Activated gamma-delta T cell treated with Interleukin-2 at 50 U/mL for 16 hours (primary cell): ENCODE results near the gene C19orf81.
"Not testable (repeated sequence)": the region's sequence is repeated elsewhere in the genome, so short reads cannot be mapped to it uniquely, and the experiment has no call there.

Experiments used
- DNase-seq: peaks from one replicate; pipeline ENCODE4 v3.0.0-alpha.2; 2020

Gene C19orf81

DNA sequence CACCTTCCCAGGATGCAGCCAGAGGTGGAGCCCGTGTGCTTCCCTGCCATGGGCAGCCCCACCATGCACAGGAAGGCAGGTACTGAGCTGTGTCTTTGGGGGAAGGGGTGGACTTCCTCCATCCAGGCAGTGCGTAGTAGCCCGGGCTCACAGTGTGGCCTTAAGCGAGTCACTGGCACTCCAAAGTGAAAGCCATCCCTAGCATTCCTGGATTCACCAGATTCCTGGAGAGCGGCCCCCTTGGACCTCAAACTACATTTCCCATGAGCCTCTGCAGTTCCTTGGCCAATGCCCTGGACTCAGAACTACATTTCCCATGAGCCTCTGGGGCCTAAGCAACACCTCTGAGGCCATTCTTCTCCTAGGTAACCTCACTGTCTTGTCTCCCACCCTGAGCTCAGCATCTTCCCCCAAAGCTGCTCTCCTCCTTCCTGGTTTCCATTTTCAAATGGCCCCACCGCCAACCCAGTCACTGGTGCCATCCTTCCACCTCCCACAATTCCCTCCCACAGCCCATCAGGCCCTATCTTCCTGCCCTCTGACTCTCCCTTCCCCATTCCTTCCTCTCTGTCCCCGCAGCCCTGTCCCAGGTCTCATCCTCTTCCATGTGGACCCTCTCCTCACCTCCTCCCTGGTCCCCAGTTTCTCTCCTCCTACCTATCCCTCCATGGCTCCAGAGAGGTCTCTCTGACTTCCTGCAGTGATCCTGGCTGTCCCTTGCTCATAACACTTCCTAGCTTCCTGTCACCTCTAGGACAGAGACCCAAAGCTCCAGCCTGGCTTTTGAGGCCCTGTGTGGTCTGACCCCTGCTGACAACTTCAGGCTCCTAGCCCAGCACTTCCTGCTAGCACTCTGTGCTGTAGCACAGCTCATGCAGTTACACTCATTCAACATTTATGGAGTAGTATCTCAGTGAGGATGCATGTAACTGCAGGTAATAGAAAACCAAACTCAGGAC lies at the start of gene C19orf81:
Gene C19orf81, plus strand, starts transcription at position 13 of the 959 bp plus-strand sequence. Its CDS starts 0 bp downstream, at position 13.
- DNase-seq = no peak

DNA sequence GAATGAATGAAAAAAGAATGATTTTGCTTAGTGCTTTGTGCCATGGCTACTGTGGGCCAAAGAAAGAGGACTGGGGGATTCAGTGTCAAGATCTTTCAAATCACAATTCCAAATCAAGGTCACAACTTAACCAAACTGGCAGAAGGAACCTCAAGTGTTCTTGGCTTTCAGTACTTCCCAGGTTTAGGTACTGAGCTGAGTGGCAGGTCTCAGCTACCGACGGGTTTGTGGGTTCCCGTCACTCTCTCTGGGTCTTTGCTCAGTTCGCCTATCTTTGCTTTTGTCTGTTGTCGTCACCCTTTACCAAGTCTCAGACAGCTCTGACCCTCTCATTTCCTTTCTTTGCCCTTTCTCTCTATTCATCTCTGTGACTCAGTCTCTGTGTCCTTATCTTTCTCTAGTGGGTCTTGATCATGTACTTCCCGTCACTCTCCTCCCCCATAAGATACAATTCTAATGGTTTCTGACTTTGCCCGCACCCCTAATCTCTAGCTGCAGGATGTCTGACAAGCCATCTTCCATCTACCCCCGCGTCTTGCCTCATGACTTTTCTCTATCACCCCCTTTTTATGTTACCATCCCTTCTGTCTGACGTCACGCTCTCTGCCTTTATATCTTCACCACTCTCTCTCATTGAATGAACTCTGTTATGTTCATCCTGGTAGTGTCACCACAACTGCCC lies 47.7 kb upstream of the C19orf81 start:
- DNase-seq = no peak

DNA sequence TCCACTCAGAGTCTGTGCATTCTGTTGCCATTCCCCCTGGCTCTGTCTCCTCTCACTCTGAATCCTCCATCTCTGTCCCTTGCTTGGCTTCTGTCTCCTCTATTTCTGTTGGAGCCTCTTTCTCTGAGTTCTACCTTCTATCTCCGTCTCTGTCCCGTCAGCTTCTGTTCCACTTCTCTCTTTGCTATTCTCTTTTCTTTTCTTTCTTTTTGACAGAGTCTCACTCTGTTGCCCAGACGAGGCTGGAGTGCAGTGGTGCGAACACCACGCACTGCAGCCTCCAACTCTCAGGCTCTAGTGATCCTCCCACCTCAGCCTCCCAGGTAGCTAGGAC lies 47.2 kb upstream of the C19orf81 start:
- DNase-seq = no peak

DNA sequence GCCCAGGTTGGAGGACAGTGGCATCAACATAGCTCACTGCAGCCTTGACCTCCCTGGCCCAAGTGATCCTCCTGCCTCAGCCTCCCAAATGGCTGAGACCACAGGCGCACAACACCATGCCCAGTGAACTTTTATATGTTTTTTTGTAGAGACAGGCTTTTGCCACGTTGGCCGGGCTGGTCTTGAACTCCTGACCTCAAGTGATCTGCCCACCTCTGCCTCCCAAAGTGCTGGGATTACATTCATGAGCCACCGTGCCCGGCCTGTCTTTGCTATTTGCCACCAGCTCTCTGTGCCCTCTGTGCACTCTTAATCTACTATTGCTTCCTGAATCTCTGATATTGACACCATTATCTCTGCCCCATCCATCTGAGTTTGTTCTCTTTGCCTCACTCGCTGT lies 46.7 kb upstream of the C19orf81 start:
- DNase-seq = no peak

DNA sequence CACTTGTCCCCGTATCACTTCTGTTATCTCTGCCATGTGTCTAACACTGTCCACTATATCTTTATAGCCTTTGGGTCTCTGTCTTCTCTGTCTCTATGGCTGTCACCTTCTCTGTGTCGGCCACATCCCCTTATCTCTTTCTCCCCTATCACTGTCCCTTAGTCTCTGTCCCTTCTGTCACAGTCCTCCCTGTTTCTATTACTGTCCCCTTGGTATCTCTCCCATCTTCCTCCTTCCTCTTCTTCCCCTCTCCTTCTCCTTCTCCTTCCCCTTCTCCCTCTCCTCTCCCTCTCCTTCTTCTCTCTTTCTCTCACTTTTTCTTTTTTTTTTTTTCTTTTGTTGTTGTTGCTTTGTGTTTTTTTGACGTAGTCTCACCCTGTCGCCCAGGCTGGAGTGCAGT lies 46.3 kb upstream of the C19orf81 start:
- no peak for DNase-seq

DNA sequence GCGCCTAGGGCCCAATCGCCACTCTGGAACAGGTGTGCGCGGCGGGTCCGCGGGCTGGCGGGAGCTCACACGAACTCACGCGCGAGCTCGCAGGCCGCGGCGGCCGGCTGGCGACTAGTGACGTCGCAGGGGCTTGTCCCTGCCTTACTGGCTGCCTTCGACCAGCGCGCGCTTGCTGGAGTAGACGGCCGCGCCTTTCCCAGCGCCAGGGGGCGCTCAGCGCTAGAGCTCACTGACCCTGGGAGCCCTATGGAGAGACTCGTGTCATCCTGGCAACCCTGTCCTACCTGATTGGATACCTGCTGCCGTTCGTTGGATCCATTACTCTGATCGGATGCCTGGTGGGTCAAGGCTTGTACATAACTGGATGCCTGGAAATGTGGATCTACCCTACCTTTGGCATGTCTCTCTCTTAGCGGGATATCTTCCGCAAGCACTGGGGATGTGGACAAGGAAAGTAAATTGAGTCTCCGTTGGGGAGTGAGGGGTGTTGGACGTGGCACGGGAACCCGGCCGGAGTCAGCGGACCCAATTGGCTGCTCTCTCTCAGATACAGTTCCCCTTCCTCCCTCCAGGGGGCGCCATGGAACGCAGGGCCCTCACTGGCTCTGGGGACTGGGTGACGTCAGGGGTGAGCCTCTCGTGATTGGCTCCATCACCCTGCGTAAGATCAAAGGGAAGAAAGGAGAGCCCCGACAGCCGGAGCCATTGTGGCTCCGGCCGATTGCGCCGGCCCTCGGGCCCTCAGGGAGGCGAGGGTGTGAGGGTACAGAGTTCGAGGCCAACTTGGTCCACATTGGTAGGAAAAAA lies 44.8 kb upstream of the C19orf81 start:
- DNase-seq = not testable (repeated sequence)

DNA sequence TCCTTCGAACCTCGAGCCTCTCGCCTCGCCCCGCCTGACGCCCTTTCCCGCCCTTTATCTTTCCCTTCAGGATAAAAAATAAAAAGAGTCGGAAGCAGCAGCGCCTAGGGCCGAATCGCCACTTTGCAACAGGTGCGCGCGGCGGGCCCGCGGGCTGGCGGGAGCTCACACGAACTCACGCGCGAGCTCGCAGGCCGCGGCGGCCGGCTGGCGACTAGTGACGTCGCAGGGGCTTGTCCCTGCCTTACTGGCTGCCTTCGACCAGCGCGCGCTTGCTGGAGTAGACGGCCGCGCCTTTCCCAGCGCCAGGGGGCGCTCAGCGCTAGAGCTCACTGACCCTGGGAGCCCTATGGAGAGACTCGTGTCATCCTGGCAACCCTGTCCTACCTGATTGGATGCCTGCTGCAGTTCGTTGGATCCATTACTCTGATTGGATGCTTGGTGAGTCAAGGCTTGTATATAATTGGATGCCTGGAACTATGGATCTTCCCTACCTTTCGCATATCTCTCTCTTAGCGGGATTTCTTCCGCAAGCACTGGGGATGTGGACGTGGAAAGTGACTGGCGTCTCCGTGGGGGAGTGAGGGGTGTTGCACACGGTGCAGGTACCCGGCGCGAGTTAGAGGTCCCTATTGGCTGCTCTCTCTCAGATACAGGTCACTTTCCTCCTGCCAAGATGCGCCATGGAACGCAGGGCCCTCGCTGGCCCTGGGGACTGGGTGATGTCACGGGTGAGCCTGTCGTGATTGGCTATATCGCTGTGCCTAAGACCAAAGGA lies 43.0 kb upstream of the C19orf81 start:
- not testable (repeated sequence) for DNase-seq

DNA sequence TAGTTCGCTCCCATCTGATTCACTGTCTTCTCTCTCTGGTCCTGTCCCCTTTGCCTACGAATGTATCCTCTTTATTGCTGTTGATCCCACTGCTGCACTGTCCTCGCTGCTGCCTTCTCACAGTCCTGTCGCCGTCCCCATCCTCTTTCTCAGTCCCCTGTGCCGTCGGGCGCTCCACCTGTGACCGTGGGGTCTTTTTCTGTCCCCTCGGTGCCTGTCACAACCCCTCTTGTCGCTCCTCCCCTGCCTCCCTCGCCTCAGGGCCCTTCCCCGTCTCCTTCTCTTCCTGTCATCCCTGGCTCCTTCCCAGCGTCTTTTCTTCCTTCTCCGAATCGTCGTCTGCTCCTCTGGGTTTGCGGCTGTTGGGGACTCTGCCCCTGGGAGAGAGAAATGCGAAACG lies 41.9 kb upstream of the C19orf81 start:
- no peak for DNase-seq

DNA sequence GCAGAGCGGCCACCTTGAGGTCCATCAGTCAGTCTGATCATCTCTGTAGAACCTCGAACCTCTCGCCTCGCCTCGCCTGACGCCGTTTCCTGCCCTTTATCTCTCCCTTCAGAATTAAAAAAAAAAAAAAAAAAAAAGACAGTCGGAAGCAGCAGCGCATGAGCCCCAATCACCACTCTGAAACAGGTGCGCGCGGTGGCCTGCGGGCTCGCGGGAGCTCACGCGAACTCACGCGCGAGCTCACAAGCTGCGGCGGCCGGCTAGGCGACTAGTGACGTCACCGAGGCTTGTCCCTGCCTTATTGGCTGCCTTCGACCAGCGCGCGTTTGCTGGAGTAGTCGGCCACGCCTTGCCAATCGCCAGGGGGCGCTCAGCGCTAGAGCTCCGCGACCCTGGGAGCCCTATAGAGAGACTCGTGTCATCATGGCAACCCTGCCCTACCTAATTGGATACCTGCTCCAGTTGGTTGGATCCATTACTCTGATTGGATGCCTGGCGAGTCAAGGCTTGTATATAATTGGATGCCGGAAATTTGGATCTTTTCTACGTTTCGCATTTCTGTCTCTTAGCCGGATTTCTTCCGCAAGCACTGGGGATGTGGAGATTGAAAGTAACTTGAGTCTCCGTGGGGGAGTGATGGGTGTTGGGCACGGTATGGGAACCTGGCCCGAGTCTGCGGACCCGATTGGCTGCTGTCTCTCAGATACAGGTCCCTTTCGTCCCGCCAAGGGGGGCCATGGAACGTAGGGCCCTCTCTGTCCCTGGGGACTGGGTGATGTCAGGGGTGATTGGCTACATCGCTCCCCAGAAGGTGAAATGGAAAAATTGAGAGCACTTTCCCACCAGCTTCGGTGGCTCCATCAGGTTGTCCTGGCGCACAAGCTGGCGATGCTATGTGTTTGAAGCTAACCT lies 41.1 kb upstream of the C19orf81 start:
- DNase-seq = peak; percentile 44

DNA sequence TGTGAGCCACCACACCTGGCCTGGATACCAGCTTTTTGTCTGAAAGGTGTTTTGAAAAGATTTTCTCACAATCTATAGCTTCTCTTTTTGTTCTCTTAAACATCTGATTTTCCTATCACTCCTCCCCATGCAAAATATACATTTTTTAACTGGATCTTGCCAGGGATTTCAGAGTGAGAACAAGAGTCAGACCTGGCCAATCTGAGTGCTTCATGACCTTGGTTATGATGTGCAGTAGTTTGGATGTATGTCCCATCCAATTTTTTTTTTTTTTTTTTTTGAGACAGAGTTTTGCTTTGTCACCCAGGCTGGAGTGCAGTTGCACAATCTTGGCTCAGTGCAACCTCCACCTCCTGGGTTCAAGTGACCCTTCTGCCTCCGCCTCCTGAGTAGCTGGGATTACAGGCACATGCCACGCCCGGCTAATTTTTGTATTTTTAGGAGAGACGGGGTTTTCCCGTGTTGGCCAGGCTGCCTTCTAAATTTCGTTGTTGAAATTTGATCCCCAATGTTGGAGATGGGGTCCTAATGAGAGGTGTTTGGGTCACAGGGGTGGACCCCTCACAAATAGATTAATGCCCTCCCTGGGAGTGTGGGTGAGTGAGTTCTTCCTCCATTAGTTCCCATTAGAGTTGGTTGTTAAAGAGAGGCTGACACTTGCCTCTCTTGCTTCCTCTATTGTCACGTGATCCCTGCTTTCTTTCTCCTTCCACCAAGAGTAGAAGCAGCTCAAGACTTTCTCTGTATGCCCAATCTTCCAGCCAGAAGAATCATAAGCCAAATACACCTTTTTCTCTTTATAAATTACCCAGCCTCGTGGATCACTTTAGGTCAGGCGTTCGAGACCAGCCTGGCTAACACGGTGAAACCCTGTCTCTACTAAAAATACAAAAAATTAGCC lies 36.5 kb upstream of the C19orf81 start:
- DNase-seq = not testable (repeated sequence)

DNA sequence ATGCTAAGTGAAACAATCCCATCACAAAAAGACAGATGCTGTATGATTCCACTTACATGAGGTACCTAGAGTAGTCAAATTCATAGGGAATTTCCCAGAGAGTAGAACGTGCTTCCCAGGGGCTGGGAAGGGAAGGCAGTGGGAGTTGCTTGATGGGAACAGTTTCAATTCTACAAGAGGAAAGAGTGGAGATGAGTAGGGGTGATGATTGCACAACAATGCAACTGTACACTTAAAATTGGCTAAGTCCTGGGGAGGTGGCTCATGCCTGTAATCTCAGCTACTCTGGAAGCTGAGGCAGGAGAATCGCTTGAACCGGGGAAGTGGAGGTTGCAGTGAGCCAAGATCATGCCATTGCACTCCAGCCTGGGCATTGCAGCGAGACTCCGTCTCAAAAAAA lies 30.9 kb upstream of the C19orf81 start:
- DNase-seq = not testable (repeated sequence)

DNA sequence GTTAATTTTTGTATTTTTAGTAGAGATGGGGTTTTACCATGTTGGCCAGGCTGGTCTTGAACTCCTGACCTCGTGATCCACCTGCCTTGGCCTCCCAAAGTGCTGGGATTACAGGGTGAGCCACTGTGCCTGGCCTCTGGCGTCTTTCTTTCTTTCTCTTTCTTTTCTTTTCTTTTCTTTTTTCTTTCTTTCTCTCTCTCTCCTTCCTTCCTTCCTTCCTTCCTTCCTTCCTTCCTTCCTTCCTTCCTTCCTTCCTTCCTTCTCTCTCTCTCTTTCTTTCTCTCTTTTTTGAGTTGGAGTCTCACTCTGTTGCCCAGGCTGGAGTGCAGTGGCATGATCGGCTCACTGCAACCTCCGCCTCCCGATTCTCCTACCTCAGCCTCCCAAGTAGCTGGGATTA lies 30.1 kb upstream of the C19orf81 start:
- not testable (repeated sequence) for DNase-seq

DNA sequence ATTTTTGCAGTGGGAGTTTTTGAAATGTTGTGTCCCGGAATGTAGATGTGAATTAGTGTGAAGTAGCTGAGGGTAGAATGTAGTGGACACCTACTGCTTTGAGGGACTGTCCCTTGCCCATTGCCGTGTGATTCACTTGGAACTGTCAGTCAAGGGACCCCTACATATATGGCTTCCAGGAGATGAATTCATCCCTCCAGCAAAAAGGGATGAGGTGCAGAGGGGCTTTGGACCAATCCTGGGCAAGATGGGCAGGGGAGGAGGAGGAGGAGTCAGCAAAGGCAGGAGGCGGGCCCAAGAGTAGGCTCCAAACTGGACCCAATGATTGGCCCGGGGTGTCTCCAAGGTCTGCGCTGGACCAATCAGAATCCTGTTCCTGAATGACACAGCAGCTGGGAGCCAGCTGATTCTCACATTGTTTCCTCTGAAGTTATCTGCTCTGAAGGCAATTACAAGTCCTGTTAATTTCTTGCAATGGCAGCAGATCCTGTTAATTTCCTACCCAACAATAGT lies 28.8 kb upstream of the C19orf81 start:
- DNase-seq = not testable (repeated sequence)

DNA sequence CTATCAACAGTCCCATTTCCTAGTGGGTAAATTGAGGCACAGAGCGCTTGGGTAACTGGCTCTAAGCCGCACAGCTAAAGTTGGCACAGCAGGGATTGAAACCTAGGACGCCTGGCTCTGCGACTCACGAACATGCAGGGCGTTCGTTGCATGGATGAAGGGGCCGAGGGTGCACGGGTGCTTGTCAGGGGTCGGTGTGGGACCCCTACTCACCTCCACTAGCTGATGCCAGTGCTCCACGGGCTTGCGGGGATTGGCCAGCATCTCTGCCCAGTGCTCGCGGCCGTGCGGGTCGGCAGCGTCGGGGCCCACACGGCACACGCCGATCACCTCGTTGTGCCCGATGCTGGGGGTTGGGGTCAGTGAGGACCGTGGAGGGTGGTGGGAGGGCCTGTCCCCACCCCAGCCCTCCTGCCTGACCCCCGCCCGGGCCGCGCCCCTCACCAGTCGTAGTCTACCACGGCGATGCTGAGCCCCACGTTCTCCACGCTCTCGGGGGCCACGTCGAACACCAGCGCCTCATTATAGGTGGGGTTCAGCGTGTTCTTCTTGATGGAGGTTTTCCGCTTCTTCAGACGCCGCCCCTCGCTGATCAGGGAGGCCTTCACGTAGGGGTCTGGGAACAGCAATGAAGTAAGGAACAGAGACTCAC lies 24.2 kb upstream of the C19orf81 start:
- DNase-seq = no peak

DNA sequence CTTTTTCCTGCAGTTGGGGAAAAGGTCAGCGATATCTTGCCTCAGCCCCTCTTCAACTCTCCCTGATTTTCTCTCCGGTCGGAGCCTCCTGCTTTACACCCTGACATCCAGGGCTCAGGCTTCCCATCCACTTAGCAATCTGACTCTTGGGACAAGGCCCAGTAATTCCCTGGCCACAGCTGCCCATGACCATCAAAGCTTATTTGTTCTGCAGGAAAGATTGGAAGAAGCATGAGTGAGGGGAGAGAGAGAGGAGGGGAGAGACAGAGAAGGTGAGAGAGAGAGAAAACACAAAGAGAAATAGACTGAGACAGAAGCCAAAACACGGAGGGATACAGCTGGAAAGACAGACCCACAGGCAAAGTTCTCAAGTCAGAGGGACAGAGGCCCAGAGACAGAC lies 23.2 kb upstream of the C19orf81 start:
- DNase-seq = no peak

DNA sequence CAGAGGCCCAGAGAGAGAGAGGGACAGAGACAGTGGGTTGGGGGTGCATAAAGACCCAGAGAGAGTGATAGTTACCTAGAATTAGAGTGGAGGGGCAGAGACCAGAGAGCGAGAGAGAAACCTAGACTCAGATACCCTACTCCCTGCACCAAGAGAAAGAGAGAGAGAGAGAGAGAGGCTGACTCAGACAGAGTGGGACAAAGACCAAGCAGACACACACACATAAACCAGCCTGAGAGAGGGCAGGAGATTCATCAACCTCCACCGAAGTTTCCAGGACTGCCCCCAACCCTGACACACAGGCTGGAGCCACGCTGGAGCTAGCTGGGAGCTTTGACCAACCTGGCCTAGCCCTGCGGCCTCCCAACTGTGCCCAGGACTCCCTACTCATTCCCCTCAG lies 22.4 kb upstream of the C19orf81 start:
- no peak for DNase-seq

DNA sequence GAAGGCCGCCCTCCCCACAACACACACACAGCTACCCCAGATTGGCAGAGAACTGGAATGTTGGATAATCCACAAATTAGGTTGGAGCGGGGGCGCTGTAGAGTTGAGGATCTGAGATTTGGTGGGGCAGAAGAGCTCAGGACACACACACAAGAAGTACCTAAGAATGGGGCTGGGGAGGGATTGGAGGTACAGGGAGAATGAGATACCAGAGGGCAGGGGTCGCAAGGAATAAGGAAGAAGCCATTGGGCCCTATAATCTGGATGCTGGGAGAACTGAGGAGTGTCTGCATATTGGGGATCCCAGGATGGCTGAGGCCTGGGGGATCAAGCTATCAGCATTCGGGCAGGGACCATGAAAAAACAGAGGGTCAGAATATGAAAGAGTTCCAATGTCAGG lies 21.1 kb upstream of the C19orf81 start:
- DNase-seq = no peak

DNA sequence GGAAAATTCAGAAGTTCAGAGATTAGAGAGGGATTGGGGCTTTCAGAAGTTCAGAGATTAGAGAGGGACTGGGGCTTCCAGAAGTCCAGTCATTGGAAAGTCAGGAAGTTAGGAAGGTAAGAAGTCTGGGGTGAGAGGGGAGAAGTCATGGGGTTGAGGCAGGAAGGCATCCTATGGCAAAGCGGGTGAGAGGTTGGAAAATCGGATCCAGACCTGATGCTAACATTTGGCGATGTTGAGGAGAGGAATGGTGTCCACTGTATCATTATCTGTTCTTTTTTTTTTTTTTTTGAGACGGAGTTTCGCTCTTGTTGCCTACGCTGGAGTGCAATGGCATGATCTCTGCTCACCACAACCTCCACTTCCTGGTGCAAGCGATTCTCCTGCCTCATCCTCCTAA lies 20.7 kb upstream of the C19orf81 start:
- no peak for DNase-seq

DNA sequence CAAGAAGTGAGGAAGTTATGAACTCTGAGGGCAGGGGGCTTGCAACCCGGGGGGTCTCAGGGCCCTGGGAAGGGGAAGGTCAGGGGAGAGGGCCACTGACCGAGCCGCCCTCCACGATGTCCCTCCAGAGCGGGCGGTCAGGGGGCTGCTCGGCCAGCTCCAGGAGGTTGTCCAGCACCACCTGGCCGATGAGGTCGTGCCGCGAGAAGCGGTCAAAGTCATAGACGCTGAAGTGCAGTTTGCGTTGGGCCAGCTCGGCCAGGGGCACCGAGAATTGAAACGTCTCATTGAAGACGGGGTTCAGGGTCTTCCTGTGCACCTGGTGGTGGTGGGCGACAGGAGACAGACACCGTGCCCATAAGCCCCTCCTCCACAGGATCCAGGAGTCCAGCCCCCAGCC lies 20.1 kb upstream of the C19orf81 start:
- DNase-seq = no peak

DNA sequence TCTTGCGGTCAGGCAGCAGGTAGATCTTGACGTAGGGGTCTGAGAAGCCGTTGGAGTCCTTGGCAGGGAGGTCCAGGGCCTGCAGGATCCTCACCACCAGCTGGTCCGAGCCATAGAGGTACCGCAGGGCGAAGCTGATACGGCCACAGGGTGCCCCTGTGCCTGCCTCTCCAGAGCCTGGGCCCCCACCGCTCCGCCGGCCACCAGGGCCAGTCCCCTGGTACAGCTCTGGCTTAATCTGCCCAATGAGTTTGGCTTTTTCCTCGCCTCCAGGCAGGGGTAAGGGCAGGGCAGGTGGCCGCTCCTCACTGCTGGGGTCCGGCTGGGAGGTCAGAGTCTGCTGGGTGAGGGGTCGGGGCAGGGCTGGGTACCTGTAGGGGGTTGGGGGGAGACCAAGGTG lies 19.4 kb upstream of the C19orf81 start:
- DNase-seq = no peak
